HG02588 (cell line): ENCODE measurements around the gene GPHN.

Experiments used
- ATAC-seq: cut with Tn5 transposase; IDR thresholded peaks from one replicate; pipeline ENCODE4 v1.9.1; 2021; ENCODE audit warnings: mild to moderate bottlenecking, moderate library complexity; ENCODE audit not compliant: unreplicated experiment

GPHN gene

GRCh38 chr14:66916421-66916820 lies 408.5 kb downstream of the GPHN start:
- no peak for ATAC-seq

DNA sequence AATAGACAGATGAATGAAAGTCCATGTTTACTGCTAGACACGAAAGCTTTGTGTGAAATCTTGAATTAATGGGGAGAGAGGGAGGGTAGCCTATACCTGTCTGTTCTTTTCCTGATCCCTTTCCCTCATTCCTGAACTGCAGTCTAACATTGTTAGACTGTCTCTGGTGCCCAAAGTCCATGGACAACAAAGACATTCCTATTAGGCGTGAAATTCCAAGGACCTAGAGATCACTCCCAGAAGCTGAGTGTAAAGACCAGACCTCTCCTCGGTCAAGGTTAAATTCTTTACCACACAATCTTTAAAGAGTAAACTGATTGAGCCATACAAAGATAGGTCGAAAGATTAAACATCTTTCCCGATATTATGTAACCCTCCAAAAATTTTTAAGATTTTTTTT lies 410.6 kb downstream of the GPHN start:
- ATAC-seq = no peak

- ATAC-seq = no peak
Observed at GRCh38 chr14:66920196-66920595, 412.2 kb downstream of the GPHN start.

DNA sequence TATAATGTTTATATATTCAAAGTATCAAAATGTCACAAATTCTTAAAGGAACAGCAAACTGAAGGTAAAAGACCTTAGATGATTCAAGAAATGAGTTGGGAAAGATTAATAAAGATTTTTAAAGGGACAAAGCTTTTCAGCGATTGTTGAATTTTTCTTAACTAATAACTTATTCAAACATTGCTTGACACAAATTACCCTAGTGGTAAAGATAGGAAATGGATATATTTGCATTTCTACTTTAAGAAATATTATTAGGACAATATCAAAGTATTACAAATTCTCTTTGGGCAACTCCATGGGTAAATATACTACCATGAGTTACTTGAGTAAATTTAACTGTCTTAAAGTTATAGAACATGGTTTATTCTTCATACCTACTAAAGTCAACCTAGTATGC lies 415.3 kb downstream of the GPHN start:
- no peak for ATAC-seq

DNA sequence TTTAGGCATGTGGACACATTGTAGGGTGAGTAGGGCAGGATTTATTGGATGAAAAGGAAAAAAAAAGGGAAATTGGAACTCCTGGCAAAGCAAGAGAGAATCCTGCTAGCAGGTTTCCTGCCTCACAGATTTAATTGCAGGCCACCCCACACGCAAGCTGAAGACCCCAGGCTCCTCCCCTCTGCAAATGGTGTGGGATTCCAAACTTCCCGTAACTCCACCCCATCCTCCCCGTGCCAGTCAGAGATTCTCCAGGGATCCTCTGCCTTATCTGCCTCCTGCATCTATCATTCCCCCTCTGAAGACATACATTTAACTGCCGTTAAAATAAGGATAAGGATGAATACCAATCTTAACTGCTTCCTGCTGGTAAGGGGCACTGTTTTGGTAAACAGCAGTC lies 431.5 kb downstream of the GPHN start:
- ATAC-seq = no peak

- ATAC-seq = no peak
Observed at GRCh38 chr14:66944872-66945271, 436.9 kb downstream of the GPHN start.

- ATAC-seq = no peak
Observed at GRCh38 chr14:66955159-66955558, 447.2 kb downstream of the GPHN start.

DNA sequence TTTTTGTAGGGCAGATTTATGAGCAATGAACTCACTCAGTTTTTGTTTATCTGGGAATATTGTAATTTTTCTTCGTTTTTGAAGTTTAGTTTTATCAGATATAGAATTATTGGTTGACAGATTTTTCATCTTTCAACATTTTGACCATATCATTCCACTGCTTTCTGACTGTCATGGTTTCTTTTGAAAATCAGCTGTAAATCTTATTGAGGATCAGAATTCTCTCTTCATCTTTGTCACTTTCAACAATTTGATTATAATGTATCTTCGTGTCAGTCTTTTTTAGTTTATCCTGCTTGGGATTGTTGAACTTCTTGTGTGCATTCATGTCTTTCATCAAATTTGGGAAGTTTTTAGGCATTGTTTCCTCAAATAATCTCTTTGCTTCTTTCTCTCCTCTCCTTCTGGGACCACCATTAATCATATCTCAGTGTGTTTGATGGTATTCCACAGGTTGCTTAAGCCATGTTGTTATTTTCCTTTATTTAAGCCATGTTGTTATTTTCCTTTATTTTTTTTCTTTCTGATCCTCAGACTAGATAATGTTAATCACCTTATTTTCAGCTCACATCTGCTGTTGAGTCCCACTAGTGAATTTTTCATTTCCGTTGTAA lies 451.6 kb downstream of the GPHN start:
- ATAC-seq = no peak

DNA sequence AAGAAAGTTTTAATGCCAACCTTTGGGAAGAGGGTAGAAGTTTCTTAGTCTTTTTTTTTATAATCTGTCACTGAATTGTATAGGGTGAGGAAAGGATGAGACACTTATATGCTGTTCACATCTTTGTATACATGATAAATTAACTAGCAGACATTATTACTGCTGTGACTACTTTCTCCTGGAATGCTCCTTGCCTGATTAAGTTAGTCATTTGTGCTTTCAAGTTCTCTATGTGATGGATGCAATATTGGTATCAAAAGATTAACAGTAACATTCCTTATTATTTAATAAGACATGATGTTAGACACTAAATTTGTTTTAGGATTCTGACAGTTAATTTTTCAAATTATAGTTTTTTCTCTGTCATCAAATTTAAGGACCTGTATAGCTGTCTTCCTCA lies 457.9 kb downstream of the GPHN start:
- no peak for ATAC-seq

DNA sequence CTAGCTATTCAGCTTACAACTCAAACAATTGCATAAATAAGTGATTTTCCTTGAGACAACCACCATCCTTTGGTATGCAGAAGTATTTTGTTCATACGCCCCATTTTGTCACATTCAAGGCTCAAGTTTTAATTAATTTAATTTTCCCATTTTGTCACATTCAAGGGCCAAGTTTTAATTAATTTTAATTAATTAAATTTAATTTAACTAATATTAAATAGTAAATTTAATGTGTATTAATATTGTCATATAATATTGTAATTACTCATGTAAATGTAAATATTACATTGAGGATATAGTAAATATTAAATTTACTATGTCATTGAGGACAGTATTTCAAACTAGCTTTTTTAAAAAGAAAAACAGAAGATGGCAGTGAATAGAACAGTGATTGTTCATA lies 464.5 kb downstream of the GPHN start:
- no peak for ATAC-seq

GRCh38 chr14:66974397-66975025 lies 466.6 kb downstream of the GPHN start:
- no peak for ATAC-seq

DNA sequence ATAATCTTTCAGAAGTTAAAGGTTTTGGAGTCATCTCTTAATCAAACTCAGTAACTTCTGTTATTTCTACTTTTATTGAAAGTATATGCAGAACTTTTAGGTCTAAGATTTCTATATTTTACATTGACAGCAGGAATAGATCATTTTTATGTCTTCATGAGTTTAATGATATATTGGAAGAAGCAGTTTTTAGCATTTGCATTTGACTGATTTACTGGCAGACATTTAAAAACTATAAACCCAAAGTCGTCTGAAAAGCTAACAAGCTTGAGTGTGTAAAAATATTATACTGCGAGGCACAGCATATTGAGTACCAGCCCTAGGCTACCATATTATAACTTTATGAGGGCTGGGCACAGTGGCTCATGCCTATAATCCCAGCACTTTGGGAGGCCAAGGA lies 467.3 kb downstream of the GPHN start:
- no peak for ATAC-seq

DNA sequence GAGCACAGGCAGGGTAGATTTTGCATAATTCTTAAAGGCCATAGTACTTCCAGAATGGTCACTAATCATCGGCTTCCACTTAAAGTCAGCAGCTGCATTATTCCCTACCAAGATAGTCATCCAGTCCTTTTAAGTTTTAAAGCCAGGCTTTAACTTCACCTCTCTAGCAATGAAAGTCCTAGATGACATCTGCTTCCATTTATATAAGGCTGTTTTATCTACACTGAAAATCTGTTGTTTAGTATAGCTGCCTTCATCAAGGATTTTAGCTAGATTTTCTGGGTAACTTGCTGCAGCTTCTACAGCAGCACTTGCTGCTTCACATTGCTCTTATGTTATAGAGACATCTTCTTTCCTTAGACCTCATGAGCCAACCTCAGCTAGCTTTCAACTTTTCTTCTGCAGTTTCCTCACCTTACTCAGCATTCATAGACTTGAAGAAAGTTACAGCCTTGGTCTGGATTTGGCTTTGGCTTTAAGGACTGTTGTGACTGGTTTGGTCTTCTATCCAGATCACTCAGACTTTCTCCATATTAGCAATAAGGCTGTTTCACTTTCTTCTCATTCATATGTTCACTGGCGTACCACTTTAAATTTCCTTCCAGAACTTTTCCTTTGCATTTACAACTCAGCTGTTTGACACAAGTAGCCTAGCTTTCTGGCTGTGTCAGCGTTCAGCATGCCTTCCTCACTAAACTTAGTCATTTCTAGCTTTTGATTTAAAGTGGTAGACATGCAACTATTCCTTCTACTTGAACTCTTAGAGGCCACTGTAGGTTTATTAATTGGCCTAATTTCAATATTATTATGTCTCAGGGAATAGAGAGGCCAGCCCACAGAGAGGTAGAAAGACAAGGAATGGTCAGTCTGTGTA lies 471.4 kb downstream of the GPHN start:
- ATAC-seq = no peak

GRCh38 chr14:66982247-66982646 lies 474.3 kb downstream of the GPHN start:
- no peak for ATAC-seq

DNA sequence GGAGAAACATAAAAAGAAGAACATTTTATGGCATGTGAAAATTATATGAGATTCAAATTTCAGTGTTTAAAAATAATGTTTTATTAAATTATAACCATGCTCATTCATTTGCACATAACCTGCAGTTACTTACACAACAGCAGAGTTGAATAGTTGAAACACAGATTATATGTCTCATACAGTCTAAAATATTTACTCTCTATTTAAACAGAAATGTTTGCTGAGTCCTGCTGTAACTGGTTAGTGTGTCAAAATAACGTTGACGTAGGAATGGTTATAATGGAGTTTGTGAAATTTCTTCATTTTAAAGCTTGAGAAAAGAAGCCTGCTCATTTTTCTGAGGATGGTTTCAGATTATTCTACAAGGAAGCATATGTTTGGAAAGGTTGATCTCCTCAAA lies 484.8 kb downstream of the GPHN start:
- ATAC-seq = no peak

DNA sequence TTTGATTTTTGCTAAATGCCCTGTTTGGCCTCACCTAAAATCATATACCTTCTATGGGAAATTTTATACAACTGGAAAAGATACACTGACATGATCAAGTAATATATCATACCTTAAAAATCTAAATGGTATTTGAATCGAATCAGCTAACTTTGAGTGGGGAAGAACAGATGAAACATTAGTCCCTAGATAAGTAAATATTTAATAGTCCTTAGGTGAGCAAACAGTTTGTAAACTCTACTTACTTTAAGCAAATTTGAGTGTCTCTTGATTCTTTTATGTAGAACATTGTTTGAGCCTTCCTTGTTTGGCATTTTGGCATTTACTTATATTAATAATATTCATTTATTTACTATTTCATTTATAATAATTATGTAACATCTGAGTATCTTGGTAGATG lies 485.6 kb downstream of the GPHN start:
- ATAC-seq = no peak

GRCh38 chr14:66998013-66998412 lies 490.1 kb downstream of the GPHN start:
- ATAC-seq = no peak

GRCh38 chr14:66999978-67000377 lies 492.0 kb downstream of the GPHN start:
- no peak for ATAC-seq

DNA sequence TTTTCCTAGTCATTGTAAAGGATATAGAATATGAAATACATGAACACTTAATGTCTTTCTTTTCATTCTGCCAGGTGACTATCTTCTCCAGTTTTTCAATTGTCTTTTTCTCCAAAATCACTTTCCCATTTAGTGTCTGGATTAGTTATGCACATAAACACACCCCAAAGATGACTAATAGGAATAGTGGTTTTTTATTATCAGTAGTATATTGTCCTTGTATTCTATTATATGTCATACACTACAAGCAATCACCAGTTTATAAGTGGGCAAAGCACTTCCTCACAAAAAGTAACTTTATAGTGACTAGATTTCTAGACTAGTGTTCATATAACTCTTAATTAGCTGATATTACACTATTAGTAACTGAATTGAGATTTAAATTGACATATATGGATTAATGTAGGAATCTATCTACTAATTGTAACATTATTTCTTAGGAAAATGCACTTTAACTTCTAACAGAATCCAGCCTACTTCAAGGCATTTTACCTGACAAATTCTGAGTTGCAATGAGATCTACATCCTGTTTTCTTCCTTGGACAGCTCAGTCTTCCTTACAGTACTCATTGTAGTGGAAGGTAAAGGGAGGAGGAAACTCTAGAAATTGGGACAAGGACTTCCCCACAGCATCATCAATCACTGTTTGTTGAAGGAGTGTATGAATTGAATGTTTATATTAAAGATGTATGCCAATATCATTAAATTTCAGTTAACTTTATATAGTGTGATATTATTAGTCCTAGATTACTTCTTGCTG lies 495.2 kb downstream of the GPHN start:
- ATAC-seq = no peak

GRCh38 chr14:67004521-67004920 lies 496.6 kb downstream of the GPHN start:
- no peak for ATAC-seq

DNA sequence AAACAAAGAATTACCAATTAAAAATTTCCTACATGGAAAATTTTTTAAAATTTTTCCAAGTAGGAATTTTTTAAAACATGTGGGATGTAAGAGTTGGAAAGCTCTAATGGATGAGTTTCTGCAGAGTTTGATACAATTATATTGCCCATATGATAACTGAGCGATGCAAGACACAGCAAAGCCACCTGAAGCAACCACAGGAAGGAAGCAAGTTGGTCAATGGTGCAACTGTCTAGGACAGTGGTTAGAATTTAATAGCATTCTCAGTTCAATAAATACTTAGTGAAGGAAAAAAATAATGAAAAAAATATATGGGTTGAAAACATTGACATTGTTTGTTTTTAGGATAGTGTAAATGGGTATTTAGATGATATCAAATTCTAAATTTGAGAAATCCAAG lies 502.7 kb downstream of the GPHN start:
- no peak for ATAC-seq
